ENCODE results near the gene TMCC1. TPM values are rescaled to one million over a fixed set of nuclear protein-coding genes. Genes with fewer than 3 reads are reported as not detected.

Gene TMCC1
- total and polyA plus RNA-seq, 7 experiments from 2014 or later = 2.6 to 39.4 (median 35.5) TPM

- Histone ChIP-seq H3K9me3 (ENCODE audit: control insufficient read depth in 2 of 3, low read length in 3 of 3) (no peaks in the 10 kb centered on the region), H3K27me3 (ENCODE audit: control insufficient read depth in 2 of 2, insufficient read depth in 2 of 2, low read length in 2 of 2) (no peaks in the 10 kb centered on the region), H3K4me3 (ENCODE audit: low read length) (no peak overlapping the region), H3K27ac (ENCODE audit: low read depth, low read length) (no peak overlapping the region), H3K36me3 (ENCODE audit: control insufficient read depth in 2 of 3, insufficient read depth in 3 of 3, low read length in 3 of 3) (no peaks in the 10 kb centered on the region), H3K4me1 (ENCODE audit: control insufficient read depth in 2 of 2, insufficient read depth in 2 of 2, low read length in 2 of 2) (no peaks in the 10 kb centered on the region)
- POLR2A ChIA-PET = no interaction called here
- H3K27me3 Mint-ChIP-seq = no peaks in the 10 kb centered on the region
- H3K4me3 Mint-ChIP-seq = no peak overlapping the region
- H3K27ac Mint-ChIP-seq = no peak overlapping the region
- intact Hi-C loops (cut with micrococcal nuclease) = no loop called here
- H3K4me1 Mint-ChIP-seq = peaks cover 0 to 14% (median 0%) of the 10 kb centered on the region in 7 donors
- CTCF ChIA-PET = no interaction called here
- peaks cover 0 to 3% (median 0%) of the 10 kb centered on the region in 11 donors for H3K9me3 Mint-ChIP-seq
- ATAC-seq (no peak), DNase-seq (no peak)
- H3K36me3 Mint-ChIP-seq = peaks cover 3 to 23% (median 9%) of the 10 kb centered on the region in 5 donors
These were observed 114.6 kb downstream of the TMCC1 start for GRCh38 chr3:129778871-129779270.

DNA sequence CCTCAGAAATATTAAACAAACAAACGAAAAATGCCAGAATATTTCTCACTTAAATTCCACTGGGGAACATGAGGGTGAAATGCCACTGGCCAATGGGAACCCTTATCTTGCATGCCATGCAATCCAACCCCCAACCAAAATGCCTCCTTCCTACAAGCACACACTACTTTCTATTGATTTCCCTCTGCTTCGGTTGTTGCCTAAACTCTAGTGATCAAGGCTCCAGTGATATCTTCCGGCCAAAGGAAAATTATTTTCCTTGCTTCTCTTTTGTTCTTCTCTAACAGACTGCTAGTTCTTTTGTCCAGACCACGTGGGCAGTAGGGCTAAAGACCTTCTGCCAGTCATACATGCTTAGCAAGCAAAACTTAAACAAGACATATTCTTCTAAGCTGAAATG is 115.7 kb downstream of the TMCC1 start:
- Mint-ChIP-seq H3K27me3 (no peaks in the 10 kb centered on the region), H3K4me1 (peaks cover 0 to 18% (median 6%) of the 10 kb centered on the region in 7 donors), H3K27ac (no peak overlapping the region), H3K4me3 (no peak overlapping the region), H3K9me3 (peaks cover 0 to 3% (median 0%) of the 10 kb centered on the region in 11 donors), H3K36me3 (peaks cover 0 to 24% (median 12%) of the 10 kb centered on the region in 5 donors)
- intact Hi-C loops (cut with micrococcal nuclease) = no loop called here
- no peaks in the 10 kb centered on the region for H3K4me1 ChIP-seq (ENCODE audit: control insufficient read depth in 2 of 2, insufficient read depth in 2 of 2, low read length in 2 of 2)
- H3K27ac ChIP-seq (ENCODE audit: low read depth, low read length) = no peak overlapping the region
- ATAC-seq (no peak), DNase-seq (no peak)
- H3K9me3 ChIP-seq (ENCODE audit: control insufficient read depth in 2 of 3, low read length in 3 of 3) = no peaks in the 10 kb centered on the region
- no peaks in the 10 kb centered on the region for H3K27me3 ChIP-seq (ENCODE audit: control insufficient read depth in 2 of 2, insufficient read depth in 2 of 2, low read length in 2 of 2)
- no peaks in the 10 kb centered on the region for H3K36me3 ChIP-seq (ENCODE audit: control insufficient read depth in 2 of 3, insufficient read depth in 3 of 3, low read length in 3 of 3)
- CTCF ChIA-PET = no interaction called here
- no peak overlapping the region for H3K4me3 ChIP-seq (ENCODE audit: low read length)
- POLR2A ChIA-PET = no interaction called here

DNA sequence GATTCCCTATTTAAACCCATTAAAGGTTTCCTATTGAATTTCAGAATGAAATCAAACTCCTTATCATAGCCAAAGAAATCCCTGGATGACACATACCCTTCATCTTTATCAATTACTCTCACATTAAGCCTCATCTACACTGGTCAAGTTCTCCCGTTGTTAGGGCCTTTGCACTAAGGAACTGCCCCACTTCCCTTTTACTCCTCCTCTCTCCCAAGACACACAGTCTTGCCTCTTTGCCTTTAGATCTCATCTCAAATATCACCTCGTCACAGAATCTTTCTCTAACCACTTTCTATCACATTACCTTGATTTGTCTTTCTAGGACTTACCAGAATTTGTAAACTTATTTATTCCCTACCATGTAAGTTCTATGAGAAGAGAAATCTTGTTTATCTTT is 117.6 kb downstream of the TMCC1 start:
- H3K36me3 Mint-ChIP-seq = peaks cover 0 to 31% (median 12%) of the 10 kb centered on the region in 5 donors

DNA sequence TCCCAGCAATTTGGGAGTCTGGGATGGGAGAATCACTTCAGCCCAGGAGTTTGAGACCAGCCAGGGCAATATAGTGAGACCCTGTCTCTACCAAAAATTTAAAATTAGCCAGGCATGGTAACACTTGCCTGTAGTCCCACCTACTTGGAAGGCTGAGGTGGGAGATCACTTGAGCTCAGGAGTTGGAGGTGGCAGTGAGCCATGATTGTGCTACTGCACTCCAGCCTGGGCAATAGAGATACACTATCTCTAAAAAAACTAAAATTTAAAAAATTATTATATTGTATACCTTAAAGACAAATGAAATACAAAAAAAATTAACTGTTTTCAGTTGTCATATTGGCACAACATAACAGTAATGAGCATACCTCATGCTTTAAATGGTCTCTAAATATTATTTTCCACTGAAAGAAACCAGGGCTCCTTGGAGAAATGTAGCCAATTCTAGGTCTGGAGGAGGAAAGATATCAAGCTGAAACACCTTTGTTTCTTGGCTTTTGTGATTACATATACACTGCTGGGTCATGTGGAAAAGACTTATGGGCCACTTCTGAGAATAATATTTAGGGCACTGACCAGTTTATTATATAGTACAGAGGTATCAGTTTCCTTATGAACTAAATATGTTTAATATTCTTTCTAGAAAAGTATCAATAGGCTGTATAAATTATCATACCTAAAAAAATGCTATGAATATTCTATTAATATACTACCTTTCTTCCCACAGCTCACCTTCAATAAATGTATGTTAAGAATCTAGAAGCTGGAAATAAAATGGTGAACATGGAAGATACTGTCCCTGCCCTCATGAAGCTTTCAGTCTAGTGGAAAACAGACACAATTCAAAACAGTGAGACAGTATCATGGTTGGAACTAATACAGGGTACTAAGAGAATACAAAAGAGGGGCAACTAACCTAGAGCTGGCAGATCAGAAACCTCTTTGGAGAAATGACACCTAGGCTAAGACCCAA is 119.5 kb downstream of the TMCC1 start:
- H3K27me3 ChIP-seq (ENCODE audit: control insufficient read depth in 2 of 2, insufficient read depth in 2 of 2, low read length in 2 of 2) = no peaks in the 10 kb centered on the region
- peaks cover 0 to 31% (median 12%) of the 10 kb centered on the region in 5 donors for H3K36me3 Mint-ChIP-seq
- peaks cover 0 to 3% (median 0%) of the 10 kb centered on the region in 11 donors for H3K9me3 Mint-ChIP-seq
- no peak overlapping the region for H3K4me3 Mint-ChIP-seq
- DNase-seq = no peak
- CTCF ChIA-PET = no interaction called here
- no peaks in the 10 kb centered on the region for H3K4me1 ChIP-seq (ENCODE audit: control insufficient read depth in 2 of 2, insufficient read depth in 2 of 2, low read length in 2 of 2)
- H3K9me3 ChIP-seq (ENCODE audit: control insufficient read depth in 2 of 3, low read length in 3 of 3) = no peaks in the 10 kb centered on the region
- H3K4me3 ChIP-seq (ENCODE audit: low read length) = no peak overlapping the region
- no peak overlapping the region for H3K27ac ChIP-seq (ENCODE audit: low read depth, low read length)
- no peaks in the 10 kb centered on the region for H3K27me3 Mint-ChIP-seq
- POLR2A ChIA-PET = no interaction called here
- H3K36me3 ChIP-seq (ENCODE audit: control insufficient read depth in 2 of 3, insufficient read depth in 3 of 3, low read length in 3 of 3) = no peaks in the 10 kb centered on the region
- peaks cover 0 to 18% (median 11%) of the 10 kb centered on the region in 7 donors for H3K4me1 Mint-ChIP-seq
- intact Hi-C loops (cut with micrococcal nuclease) = no loop called here
- no peak overlapping the region for H3K27ac Mint-ChIP-seq
- ATAC-seq = no peak

More for the DNA sequence above, 117.6 kb downstream of the TMCC1 start:
- Mint-ChIP-seq H3K4me3 (no peak overlapping the region), H3K27me3 (no peaks in the 10 kb centered on the region), H3K4me1 (peaks cover 0 to 18% (median 11%) of the 10 kb centered on the region in 7 donors), H3K27ac (no peak overlapping the region), H3K9me3 (peaks cover 0 to 3% (median 0%) of the 10 kb centered on the region in 11 donors)
- H3K4me1 ChIP-seq (ENCODE audit: control insufficient read depth in 2 of 2, insufficient read depth in 2 of 2, low read length in 2 of 2) = no peaks in the 10 kb centered on the region
- H3K4me3 ChIP-seq (ENCODE audit: low read length) = no peak overlapping the region
- H3K27me3 ChIP-seq (ENCODE audit: control insufficient read depth in 2 of 2, insufficient read depth in 2 of 2, low read length in 2 of 2) = no peaks in the 10 kb centered on the region
- ATAC-seq (no peak), DNase-seq (no peak)
- H3K9me3 ChIP-seq (ENCODE audit: control insufficient read depth in 2 of 3, low read length in 3 of 3) = no peaks in the 10 kb centered on the region
- CTCF ChIA-PET = no interaction called here
- no peaks in the 10 kb centered on the region for H3K36me3 ChIP-seq (ENCODE audit: control insufficient read depth in 2 of 3, insufficient read depth in 3 of 3, low read length in 3 of 3)
- intact Hi-C loops (cut with micrococcal nuclease) = no loop called here
- POLR2A ChIA-PET = no interaction called here
- H3K27ac ChIP-seq (ENCODE audit: low read depth, low read length) = no peak overlapping the region

GRCh38 chr3:129770604-129771003 is 122.9 kb downstream of the TMCC1 start:
- ChIA-PET POLR2A (no interaction called here), CTCF (no interaction called here)
- Histone ChIP-seq H3K4me3 (ENCODE audit: low read length) (no peak overlapping the region), H3K27me3 (ENCODE audit: control insufficient read depth in 2 of 2, insufficient read depth in 2 of 2, low read length in 2 of 2) (no peaks in the 10 kb centered on the region), H3K27ac (ENCODE audit: low read depth, low read length) (no peak overlapping the region), H3K4me1 (ENCODE audit: control insufficient read depth in 2 of 2, insufficient read depth in 2 of 2, low read length in 2 of 2) (no peaks in the 10 kb centered on the region), H3K36me3 (ENCODE audit: control insufficient read depth in 2 of 3, insufficient read depth in 3 of 3, low read length in 3 of 3) (no peaks in the 10 kb centered on the region), H3K9me3 (ENCODE audit: control insufficient read depth in 2 of 3, low read length in 3 of 3) (no peaks in the 10 kb centered on the region)
- ATAC-seq = no peak
- peaks cover 0 to 3% (median 0%) of the 10 kb centered on the region in 11 donors for H3K9me3 Mint-ChIP-seq
- intact Hi-C loops (cut with micrococcal nuclease) = no loop called here
- H3K36me3 Mint-ChIP-seq = peaks cover 0 to 25% (median 12%) of the 10 kb centered on the region in 5 donors
- H3K4me3 Mint-ChIP-seq = no peak overlapping the region
- H3K27me3 Mint-ChIP-seq = no peaks in the 10 kb centered on the region
- peaks cover 3 to 27% (median 8%) of the 10 kb centered on the region in 7 donors for H3K4me1 Mint-ChIP-seq
- DNase-seq = no peak
- H3K27ac Mint-ChIP-seq = no peak overlapping the region

GRCh38 chr3:129769616-129770015 is 123.9 kb downstream of the TMCC1 start:
- H3K36me3 ChIP-seq (ENCODE audit: control insufficient read depth in 2 of 3, insufficient read depth in 3 of 3, low read length in 3 of 3) = no peaks in the 10 kb centered on the region
- no peak overlapping the region for H3K4me3 ChIP-seq (ENCODE audit: low read length)
- no peaks in the 10 kb centered on the region for H3K27me3 Mint-ChIP-seq
- DNase-seq = no peak
- peaks cover 0 to 20% (median 9%) of the 10 kb centered on the region in 5 donors for H3K36me3 Mint-ChIP-seq
- no peaks in the 10 kb centered on the region for H3K9me3 ChIP-seq (ENCODE audit: control insufficient read depth in 2 of 3, low read length in 3 of 3)
- H3K27me3 ChIP-seq (ENCODE audit: control insufficient read depth in 2 of 2, insufficient read depth in 2 of 2, low read length in 2 of 2) = no peaks in the 10 kb centered on the region
- H3K4me1 ChIP-seq (ENCODE audit: control insufficient read depth in 2 of 2, insufficient read depth in 2 of 2, low read length in 2 of 2) = no peaks in the 10 kb centered on the region
- H3K4me3 Mint-ChIP-seq = no peak overlapping the region
- ChIA-PET POLR2A (no interaction called here), CTCF (no interaction called here)
- ATAC-seq = no peak
- H3K27ac ChIP-seq (ENCODE audit: low read depth, low read length) = no peak overlapping the region
- peaks cover 3 to 25% (median 7%) of the 10 kb centered on the region in 7 donors for H3K4me1 Mint-ChIP-seq
- intact Hi-C loops (cut with micrococcal nuclease) = no loop called here
- no peak overlapping the region for H3K27ac Mint-ChIP-seq
- peaks cover 0 to 3% (median 0%) of the 10 kb centered on the region in 11 donors for H3K9me3 Mint-ChIP-seq

DNA sequence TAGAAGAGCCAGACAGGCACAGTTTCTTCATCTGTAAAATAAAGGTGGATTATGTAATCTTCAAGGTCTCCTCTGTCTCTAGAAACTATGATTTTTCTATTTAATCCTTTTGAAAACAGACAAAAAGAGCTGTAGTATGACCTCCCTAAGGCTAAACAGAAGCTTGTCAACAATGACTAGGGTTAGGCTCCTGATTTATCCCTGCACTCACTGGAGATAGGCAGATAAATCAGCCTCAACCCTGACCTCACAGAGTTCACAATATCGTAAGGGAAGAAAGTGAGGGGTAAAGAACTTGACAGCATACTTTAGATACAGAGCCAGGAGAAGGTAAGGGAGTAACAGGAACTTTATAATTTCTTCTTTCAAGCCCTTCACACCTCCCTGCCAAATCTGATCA is 124.8 kb downstream of the TMCC1 start:
- no peaks in the 10 kb centered on the region for H3K27me3 Mint-ChIP-seq

More for the DNA sequence above, 124.8 kb downstream of the TMCC1 start:
- Mint-ChIP-seq H3K27ac (no peak overlapping the region), H3K4me3 (no peak overlapping the region), H3K9me3 (no peaks in the 10 kb centered on the region), H3K36me3 (peaks cover 0 to 22% (median 5%) of the 10 kb centered on the region in 5 donors), H3K4me1 (peaks cover 3 to 19% (median 7%) of the 10 kb centered on the region in 7 donors)
- H3K9me3 ChIP-seq (ENCODE audit: control insufficient read depth in 2 of 3, low read length in 3 of 3) = no peaks in the 10 kb centered on the region
- CTCF ChIA-PET = no interaction called here
- no peaks in the 10 kb centered on the region for H3K4me1 ChIP-seq (ENCODE audit: control insufficient read depth in 2 of 2, insufficient read depth in 2 of 2, low read length in 2 of 2)
- DNase-seq = no peak
- POLR2A ChIA-PET = no interaction called here
- intact Hi-C loops (cut with micrococcal nuclease) = no loop called here
- ATAC-seq = no peak
- no peaks in the 10 kb centered on the region for H3K27me3 ChIP-seq (ENCODE audit: control insufficient read depth in 2 of 2, insufficient read depth in 2 of 2, low read length in 2 of 2)
- no peak overlapping the region for H3K27ac ChIP-seq (ENCODE audit: low read depth, low read length)
- no peaks in the 10 kb centered on the region for H3K36me3 ChIP-seq (ENCODE audit: control insufficient read depth in 2 of 3, insufficient read depth in 3 of 3, low read length in 3 of 3)
- no peak overlapping the region for H3K4me3 ChIP-seq (ENCODE audit: low read length)

Measured in naive thymus-derived CD4-positive, alpha-beta T cell (primary cell).